HCEC 1CT (cell line): ENCODE data around the gene SUSD3.

ENCODE experiments used
- DNase-seq: peaks from one replicate; pipeline ENCODE4 v3.0.0-alpha.2; 2017

SUSD3 gene

DNA sequence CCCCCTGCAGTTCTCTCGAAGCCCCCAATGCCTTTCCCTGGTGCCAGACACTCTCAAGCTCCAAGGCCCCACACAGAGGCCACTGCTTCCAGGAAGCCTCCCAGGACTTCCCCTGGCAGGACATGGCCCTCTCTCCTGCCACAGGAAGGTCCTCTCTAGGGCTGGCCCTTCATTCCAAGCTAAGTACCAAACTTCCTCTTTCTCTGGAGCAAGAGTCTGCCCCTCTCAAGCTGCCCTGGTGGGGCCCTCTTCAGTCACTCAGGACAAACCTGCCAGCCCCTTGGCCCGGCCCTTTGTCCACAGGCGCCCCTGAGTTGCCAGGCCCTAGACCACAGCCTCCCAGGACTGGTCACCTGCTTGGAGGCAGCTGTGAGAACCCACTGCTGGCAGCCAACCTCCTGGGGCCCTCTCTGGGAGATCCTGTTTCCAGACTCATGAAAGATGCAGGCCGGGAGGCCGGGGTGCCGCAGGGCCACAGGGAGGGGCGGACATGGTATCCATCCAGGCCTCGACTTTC, 69.0 kb downstream of the SUSD3 start:
- no peak for DNase-seq

DNA sequence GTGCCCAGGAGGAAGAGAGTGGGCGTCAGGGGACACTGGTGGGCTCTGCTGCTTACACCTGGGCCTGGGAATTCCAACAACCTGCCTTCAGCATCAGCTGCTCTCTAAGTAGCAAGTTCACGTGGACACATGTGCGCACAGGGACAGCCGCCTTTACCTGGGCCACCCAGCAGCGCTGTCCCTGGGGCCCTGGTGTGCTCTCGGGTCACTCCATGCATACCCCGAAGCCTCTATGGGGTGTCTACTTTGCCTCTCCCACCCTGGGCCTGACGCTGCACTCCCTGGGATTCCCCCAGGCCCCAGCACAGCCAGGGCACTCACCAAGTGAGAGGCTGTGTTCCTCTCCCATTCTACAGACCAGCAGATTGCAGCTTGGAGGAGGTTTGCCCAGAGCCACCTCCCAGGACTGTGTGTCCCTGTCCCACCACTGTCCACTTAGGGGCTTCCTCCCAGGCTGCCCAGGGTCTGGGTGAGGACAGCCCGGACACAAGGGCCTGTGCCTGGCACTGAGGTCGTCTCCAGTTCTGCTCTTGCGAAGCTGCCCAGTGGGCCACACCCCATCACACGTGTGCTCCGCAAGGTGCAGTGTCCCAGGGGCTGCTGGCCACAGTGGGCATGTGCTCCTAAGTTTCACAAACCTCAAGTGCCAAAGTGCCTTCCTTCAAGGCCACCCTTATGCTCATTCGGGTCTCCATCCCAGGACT, 69.7 kb downstream of the SUSD3 start:
- DNase-seq, result no peak

- DNase-seq, result no peak
Measured at GRCh38 chr9:93128715-93129224, 70.3 kb downstream of the SUSD3 start.

DNA sequence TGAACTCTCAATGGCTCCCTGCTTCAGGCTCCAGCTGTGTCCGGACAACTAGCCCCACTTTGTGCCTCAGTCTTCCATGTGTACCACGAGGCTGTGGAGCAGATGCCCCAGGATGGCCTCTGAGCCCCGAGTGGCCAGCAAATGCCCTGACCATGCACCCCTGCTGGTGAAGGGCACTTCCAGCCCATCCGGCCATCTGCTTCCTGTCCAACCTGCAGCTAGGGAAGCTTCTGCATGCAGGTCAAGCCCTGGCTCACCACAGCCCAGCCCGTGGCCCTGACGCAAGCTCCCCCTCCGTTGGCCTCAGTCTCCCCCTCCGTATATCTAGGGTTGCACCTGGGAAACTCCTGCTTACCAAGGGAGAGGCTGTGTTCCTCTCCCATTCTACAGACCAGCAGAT, 70.8 kb downstream of the SUSD3 start:
- no peak for DNase-seq

DNA sequence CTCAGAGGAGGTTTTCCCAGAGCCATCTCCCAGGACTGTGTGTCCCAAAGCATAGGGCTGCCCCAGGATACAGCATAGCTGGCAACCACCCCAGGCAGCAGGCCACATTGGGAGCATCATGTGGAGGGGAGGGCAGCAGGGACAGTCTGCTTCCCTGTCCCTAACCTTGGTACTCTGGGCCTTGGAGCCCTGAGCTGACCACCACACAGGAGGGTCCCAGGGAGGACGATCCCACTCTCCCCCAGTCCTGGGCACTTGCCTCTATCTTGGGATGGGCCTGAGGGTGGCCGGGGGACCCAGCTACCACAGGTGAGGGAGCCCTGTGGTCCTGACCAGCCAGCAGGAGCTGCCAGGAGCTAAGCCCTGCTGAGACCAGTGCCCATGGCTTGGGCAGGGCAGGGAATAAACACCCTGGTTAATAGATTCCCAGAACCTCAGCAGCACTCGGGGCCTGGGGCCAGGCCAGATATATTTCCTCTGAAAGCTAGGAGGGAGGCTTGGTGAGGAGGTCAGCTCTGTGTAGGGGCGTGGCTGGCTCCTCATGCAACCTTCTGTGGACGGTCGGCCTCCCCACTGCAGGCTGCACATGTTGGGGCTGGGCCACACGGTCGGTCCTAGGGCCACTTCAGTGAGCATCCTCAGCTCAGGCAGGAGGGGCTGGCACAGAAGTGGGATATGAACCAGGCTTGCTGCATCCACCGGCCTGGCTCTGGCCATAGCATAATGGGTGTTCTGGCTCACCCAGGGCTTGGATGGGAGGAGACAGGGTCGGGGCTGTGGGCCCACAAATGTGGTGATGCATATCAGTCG, 71.4 kb downstream of the SUSD3 start:
- no peak for DNase-seq

DNA sequence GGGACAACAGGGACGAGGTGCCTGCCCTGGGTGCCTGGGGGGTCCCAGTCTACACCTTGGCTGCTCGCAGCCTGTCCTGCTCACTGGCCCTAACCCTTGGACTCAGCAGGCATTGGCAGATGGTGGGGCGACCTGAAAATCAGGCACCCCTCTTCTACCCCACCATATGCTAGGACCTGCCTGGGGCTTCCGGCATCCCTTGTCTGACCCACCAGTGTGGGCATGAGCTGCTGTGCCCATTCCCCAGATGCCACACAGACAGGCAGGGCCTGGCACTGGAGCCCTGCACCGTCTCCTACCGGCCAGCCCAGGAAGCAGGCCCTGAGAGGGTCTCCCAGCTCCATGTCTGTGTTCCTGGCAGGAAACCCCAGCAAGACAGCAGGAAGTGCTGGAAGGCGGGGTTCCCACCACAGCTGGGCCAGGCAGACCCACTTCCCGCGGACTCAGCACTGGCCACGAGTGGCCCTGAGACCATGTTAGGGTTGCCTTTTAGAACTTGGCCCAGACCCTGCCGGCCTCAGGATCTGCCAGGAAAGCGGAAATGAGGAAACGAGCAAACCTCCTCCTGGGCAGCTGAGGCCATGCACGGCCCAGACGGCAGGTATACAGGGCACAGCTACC, 72.5 kb downstream of the SUSD3 start:
- no peak for DNase-seq

GRCh38 chr9:93131599-93132286, 73.2 kb downstream of the SUSD3 start:
- no peak for DNase-seq

DNA sequence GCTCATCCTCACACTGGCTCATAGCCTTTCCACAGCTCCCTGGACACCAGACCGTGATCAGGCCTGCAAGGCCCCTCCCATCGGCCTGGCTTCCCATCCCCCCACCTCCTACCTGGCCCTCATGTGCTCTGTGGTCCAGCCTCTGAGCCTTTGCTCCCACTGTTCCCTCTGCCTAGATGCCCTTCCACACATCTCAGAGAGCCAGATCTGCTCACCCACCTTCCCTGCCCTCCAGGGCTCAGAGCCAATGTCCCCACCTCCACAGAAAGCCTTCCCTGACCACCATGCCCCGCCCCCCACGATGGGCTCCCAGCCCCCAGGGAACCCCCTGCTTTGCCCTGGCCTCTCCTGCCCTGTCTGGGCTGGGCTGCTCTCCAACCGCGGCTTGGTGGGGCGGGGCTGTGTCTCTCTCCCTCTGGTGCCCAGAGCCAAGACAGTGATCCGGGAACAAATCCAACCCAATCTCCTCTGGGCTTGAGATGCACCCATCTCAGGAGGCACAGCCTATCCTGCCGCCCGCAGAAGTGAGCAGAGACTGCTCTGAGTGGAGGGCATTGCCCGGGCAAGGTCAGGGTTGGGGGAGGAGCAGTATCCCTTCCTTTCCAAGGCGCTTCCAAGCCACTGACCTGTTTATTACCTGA, 73.9 kb downstream of the SUSD3 start:
- DNase-seq, result no peak

DNA sequence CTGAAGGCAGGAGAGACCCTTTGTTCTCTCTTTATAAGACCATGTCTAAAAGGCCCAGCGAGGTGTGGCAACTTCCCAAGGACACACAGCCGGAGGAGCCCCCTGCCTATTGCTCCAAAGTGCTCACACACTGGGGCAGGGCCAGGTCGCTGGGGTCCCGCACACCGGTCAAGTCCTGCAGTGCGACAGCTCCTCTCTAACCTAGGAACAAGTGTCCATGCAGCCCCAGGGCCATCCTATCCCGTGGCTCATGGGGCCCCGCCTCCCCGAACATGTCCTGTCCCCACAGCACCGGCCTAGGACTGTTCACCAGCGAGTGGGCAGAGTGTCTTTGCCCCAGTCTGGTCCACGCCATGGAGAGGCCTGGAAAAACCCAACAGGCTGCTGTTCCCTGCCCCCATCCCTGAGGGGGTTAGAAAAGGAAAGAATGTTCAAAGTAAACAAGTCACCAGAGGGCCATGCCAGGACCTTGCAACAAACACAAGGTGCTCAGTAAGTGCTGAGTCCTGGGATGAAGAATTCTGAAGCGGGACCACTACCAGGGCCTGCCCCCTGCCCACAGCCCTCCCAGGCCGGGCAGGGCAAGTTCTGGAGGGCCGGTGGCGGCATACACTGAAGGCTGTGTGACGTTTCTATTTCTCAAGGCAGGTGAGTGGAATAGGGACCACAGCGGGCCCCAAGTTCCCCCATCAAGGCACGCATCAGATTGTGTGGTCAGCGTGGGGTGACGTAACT, 74.6 kb downstream of the SUSD3 start:
- no peak for DNase-seq

- DNase-seq, result peak; percentile 74
Measured at GRCh38 chr9:93133681-93134014, 75.1 kb downstream of the SUSD3 start.

DNA sequence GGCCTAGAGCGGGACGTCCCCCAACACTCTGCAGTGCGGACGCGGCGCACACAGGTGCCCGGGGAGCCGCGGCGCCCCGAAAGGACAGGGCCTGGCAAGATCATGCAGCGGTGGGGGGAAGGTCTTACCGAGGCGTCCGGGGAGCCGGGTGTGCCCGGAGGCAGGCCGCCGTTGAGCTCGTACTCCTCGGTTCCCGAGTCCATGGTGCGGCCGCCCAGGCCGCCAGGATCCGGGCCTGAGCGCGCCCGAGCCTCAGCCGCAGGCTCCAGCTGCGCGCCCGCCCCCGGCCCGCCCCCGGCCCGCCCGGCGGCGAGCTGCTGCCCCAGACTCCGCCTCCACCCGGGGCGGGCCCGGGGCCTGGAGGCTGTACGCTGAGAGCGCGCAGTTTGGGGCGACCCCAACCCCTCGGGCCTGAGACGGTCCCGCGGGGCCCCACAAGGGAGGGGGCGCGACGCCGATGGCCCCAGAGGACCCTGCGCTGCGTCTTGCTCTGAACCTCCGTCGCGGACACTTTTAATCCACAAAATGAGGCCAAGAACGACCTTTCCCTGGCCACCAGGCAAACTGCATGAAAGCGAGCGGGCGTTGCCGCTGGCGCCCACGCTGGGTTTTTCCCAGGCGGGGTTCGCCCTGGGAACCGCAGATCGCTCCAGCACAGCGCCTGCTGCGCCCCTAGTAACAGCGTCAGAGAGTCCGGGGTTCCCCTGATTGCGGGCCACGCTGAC, 75.7 kb downstream of the SUSD3 start, which contains the start of gene NINJ1:
Gene NINJ1, minus strand, starts transcription at position 237 of the 725 bp plus-strand sequence. Its CDS starts 34 bp downstream, at position 203.
- peak; percentile 51 for DNase-seq
